Inflammatory macrophage (primary cell): ENCODE data around the gene CIAPIN1.
A peak's percentile ranks its signal among the peaks of the same experiment; 100 is the strongest.

ENCODE experiments used
- DNase-seq, 2 donors: peaks; one replicate each; pipeline ENCODE4 v3.0.0-alpha.2; 2020 to 2022

The CIAPIN1 gene

DNA sequence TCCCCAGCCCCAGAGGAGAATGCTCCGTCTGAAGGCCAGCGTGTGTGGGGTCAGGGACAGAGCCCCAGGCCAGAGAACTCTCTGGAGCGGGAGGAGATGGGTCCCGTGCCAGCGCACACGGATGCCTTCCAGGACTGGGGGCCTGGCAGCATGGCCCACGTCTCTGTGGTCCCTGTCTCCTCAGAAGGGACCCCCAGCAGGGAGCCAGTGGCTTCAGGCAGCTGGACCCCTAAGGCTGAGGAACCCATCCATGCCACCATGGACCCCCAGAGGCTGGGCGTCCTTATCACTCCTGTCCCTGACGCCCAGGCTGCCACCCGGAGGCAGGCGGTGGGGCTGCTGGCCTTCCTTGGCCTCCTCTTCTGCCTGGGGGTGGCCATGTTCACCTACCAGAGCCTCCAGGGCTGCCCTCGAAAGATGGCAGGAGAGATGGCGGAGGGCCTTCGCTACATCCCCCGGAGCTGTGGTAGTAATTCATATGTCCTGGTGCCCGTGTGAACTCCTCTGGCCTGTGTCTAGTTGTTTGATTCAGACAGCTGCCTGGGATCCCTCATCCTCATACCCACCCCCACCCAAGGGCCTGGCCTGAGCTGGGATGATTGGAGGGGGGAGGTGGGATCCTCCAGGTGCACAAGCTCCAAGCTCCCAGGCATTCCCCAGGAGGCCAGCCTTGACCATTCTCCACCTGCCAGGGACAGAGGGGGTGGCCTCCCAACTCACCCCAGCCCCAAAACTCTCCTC lies 64.5 kb downstream of the CIAPIN1 start:
- DNase-seq, result no peak

DNA sequence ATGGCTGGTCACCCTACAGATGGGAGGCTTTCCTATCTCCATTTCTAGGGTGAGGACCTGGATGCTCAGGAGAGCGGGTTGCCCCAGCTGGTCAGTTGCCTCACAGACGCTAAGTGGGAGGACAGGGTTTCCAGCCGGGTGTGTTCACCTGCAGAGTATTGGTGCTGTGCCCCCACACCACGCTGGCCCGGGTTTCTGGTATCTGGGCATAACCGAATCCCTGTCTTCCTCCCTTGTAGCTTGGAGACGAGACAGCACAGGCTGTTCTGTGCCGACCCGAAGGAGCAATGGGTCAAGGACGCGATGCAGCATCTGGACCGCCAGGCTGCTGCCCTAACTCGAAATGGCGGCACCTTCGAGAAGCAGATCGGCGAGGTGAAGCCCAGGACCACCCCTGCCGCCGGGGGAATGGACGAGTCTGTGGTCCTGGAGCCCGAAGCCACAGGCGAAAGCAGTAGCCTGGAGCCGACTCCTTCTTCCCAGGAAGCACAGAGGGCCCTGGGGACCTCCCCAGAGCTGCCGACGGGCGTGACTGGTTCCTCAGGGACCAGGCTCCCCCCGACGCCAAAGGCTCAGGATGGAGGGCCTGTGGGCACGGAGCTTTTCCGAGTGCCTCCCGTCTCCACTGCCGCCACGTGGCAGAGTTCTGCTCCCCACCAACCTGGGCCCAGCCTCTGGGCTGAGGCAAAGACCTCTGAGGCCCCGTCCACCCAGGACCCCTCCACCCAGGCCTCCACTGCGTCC lies 65.2 kb downstream of the CIAPIN1 start:
- DNase-seq, result no peak

- DNase-seq, result peak; percentile 33 to 36
Measured at GRCh38 chr16:57380671-57381462, 66.3 kb downstream of the CIAPIN1 start.

- no peak for DNase-seq
Measured at GRCh38 chr16:57379579-57379978, 67.6 kb downstream of the CIAPIN1 start.
